GM18907 (cell line): Measurements from ENCODE around the gene CNNM2.
"Not testable (repeated sequence)": the region's sequence is repeated elsewhere in the genome, so short reads cannot be mapped to it uniquely, and the experiment has no call there.

Source experiments
- ATAC-seq: cut with Tn5 transposase; IDR thresholded peaks from one replicate; pipeline ENCODE4 v1.9.1; 2021; ENCODE audit warnings: mild to moderate bottlenecking, moderate library complexity; ENCODE audit not compliant: unreplicated experiment

The CNNM2 gene

DNA sequence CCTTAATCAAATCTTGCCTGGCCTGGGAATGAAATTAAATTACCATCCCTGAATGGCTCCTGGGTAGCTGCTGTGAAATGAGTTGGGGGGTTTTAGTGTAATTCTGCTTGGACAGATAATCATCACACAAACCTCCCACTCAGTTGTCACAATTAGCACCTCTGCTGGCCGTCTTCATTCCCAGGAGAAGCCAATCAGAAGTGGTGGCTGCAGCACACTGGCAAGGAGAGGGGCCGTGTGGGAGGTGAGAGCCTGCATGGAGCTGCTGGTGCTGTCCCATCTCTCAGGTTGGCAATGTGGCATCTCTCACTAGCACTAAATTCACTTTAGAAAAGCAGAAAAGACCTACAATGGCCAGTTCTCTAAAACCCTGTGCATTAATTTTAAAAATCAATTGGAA is 182.5 kb downstream of the CNNM2 start:
- no peak for ATAC-seq

DNA sequence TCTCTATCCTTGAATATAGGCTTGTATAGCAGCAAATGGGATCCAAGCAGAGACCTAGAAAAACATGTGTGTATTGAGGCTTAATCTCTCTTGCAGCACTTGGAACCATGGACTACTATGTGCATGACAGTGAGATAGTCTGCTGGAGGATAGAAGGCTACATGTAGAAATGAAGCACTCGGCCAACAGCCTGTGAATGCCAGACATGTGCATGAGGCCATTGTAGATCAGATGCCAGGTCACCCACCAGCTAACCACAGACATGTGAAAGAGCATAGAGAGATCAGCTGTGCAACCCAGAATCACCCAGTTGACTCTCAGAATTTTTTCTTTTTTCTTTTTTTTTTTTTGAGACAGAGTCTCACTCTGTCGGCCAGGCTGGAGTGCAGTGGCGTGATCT is 184.1 kb downstream of the CNNM2 start:
- no peak for ATAC-seq

DNA sequence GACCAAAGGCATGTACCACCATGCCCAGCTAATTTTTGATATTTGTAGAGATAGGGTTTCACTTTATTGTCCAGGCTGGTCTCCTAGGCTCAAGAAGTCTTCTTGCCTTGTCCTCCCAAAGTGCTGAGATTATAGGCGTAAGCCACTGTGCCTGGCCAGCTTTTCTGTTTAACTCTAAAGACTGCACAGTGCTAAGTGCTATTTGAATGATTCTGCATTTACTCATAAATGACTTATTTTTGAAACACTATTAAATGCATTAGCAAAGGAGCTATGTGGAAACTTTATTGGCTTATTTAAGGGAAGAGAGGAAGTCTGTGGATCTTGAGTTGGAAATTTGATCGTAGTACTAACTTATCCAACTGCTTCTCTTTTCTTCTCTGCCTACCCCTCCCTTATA is 185.9 kb downstream of the CNNM2 start:
- no peak for ATAC-seq

DNA sequence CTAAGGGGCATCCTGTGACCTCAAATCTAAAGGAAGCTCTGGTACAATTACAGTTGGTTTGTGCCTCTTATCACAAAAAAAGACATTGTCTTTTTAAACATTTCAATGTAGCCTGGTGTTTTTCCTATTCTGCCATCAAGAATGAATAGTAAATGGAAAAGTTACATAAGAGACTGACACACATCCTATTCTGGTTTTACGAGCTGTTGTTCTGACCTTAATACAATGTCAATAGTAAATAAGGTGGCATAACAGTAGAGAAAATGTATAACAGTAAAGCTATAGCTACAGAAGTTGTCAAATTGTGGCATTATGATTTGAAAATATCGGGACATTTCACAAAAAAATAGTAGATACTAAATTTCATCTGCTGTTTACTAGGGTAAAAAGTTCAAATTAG is 186.6 kb downstream of the CNNM2 start:
- ATAC-seq, result no peak

DNA sequence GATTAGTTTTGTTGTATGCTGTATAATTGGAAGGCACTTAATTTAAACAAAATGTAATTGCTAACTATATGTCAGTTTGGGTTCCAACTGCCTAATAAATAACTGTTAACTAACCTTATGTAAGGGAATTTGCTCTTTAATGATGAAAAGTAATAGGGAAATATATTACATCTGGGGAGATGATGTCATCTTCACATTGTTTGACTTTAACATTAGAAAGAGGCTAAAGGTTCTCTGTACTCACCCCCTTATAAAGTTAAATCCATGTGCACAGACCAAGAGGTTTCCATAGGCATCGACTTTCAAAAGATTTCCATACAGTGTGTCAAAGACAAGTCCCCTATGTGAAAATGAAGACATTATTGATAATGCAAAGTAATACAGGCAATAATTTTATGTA is 187.4 kb downstream of the CNNM2 start:
- ATAC-seq, result no peak

DNA sequence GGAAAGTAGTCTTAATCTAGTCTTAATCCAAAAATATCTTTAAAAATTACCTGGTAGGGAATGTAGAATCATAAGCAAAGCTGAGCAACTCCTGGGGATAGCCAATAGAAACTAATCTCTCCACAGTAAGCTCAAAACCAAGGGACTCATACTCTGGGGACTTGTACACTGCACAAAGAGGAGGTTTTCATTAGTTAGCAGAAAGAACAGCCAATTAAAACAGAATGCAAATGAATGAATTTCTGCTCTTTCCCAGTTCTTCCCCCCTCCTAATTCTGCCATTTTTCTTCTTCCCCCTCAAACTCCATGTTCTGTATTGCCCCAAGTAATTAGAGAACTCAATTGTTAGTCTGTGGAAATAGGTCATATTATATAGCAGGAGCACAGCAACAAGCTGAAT is 188.4 kb downstream of the CNNM2 start:
- ATAC-seq, result no peak

DNA sequence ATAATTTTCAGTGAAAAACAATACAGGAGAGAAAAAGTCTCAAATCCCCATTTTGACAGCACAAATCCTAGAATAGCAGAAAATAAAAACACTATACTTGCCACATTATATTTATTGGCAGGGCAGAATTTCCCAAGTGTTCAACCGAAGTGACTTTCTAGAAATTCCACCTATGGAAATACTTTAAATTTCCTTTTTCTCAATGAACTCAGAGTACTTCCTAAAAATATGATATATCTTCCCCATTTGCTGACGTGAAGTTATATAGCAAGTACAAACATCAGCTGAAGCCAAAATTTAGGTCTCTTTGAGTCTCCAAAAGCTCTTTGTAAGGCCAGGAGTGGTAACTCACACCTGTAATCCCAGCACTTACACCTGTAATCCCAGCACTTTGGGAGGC is 191.7 kb downstream of the CNNM2 start:
- ATAC-seq, result no peak

DNA sequence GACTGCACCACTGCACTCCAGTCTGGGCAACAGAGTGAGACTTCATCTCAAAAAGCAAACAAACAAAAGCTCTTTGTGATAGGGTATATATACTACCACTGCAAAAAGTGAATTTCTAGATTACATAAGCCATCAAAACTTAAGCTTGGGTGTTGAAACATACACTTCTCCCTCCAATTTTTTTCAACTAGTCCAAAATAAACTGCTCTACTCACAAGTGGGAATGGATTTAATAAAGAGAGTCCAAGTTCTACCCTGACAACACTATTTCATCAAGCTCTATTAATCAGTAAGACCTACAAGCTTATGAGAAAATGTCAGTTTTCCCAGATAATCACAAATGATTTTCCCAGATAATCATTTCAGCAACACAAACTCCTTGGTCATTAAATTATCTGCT is 192.3 kb downstream of the CNNM2 start:
- no peak for ATAC-seq

DNA sequence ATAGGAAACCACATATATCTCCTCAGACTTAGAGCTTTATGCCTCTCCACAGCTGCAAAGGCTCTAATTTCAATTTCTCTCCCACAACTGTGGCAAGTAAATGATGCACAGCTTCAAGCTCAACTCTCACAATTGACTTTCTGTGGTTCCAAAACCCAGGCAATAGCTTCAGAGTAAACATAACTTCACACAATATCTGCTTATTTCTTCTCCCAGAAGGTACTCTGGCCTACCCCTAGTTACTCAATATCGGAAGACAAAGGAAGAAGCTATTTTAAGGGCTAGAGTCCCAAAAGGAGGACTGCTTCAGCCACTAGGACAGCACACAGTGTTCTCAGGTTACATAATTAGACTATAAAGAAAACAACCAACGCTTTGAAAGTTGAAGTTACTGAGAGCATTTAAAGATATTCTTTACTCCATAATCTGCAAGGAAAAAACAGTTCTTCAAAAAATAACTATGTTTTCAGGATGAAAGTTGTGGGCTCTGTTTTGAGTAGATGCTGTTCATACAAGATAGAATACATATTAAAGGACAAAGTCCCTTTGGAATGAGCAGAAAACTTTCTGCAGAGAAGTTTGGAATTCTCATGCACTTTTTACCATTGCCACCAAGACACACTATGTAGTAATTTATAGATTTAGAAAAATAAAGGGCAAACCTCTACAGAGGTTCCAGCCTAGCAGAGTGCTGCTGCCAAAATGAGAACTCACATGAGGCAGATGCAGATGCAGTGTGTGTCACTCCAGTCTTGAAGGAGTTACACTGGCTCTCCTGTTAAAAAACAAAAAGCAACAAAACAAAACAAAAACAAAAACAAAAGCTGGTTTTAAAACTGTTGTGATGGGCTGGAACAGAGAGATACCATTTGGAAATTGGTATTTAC is 193.2 kb downstream of the CNNM2 start:
- peak; percentile 72 for ATAC-seq

DNA sequence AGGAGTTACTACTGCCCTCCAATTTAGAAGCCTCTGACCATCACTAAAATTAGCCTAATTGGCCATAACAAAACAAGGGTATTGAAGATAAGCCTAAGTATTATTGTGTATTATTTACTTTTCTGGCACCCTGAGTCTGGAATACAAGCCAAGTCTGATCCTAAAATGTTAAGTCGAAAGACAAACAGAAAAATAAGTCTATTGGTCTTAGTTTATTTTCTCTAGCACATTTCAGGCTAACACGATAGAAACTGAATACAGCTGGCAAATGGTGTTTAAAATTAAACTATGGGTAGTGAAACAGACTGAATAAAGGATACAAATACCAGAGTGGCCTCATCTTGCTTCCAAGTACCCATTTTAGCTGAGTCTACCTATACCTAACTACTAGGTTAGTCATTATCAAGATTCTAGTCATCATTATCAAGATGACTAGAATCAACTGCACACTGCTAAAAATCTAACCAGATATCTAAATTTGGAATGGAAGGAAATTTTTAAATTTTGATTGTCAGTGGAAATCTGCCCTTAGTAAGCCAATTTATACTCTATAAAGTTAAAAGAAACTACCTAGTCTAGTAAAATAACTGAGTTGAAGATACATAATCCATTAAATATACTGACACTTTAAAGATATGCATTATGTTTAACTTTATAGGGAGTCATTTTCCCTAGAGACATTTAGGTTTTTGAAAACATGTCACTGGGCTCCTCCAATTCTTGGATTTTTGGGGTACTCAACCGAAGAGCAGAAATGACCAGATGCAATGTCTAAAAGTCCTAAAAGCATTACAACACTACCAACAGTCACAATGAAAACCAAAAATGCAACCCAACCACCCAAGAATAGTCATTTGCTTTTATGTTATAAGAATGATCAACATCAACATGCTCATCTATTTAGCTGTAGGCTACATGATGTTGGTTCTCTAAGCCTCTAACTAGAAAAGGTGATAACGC is 194.1 kb downstream of the CNNM2 start:
- peak; percentile 66 for ATAC-seq

DNA sequence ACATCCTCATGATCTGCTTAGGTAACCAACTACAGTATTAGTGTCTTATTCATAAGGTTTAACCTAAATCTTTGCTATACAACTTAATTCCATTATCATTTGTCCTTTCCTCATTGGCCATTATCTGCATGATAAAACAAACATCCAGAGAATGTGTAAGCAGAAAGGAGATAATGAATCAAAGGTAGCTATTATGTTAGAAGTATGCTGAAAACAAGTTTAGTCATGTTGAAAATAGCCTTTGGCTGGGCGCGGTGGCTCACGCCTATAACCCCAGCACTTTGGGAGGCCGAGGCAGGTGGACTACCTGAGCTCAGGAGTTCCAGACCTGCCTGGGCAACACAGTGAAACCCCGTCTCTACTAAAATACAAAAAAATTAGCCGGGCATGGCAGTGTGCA is 196.8 kb downstream of the CNNM2 start:
- no peak for ATAC-seq

DNA sequence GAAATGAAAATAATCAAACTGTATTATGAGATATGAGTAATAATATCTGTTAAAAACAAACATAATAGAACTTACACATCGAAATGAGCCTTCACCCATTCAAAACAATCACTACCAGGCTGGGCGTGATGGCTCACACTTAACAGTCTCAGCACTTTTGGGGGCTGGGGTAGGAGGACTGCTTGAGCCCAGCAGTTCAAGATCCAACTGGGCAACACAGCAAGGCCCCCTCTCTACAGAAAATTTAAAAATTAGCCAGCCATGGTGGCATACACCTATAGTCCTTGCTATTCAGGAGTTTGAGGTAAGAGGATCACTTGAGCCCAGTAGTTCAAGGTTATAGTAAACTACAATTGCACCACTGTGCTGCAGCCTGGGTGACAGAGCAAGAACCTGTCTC is 199.2 kb downstream of the CNNM2 start:
- no peak for ATAC-seq

DNA sequence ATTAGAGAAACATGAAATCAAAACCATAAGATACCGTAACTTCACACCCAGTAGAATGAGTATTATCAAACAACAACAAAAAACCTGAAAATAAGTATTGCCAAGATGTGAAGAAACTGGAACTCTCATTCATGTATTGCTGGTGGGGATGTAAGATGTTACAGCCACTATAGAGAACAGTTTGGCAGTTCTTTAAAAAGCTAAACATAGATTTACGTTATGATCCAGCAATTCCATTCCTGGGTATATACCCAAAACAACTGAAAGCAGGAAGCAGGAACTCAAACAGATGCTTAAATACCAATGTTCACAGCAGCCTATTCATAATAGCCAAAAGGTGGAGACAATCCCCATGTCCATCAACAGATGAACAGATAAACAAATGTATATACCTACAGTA is 202.5 kb downstream of the CNNM2 start:
- ATAC-seq, result no peak

DNA sequence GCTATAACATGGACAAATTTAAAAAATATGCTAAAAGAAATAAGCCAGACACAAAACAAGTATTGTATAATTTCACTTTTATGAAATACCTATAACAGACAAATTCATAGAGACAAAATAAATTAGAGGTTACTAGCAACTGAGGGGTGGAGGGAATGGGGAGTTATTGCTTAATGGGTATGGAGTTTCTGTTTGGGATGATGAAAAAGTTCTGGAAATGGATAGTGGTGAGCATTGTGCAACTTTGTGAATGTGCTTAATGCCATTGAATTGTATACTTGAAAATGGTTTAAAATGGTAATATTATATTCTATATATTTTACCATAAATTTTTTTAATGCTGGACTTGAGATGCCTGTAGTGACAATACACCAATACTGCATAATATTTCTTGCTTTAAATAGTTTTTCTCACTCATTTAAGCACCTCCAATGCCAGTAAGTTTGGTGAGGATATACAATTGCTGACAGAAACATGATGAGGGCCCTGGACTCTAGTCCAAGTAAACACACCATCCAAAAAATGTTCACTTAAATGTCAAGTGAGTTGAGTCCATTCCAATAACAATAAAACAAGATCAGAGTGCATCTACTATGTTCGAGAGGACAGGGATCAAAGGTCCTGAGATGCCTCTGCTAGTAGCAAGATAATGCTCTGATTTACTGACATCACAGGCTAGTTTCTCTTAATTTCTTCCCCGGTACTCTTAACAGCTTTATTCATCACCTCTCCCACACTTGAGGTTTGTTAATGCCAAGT is 203.1 kb downstream of the CNNM2 start:
- ATAC-seq, result no peak

DNA sequence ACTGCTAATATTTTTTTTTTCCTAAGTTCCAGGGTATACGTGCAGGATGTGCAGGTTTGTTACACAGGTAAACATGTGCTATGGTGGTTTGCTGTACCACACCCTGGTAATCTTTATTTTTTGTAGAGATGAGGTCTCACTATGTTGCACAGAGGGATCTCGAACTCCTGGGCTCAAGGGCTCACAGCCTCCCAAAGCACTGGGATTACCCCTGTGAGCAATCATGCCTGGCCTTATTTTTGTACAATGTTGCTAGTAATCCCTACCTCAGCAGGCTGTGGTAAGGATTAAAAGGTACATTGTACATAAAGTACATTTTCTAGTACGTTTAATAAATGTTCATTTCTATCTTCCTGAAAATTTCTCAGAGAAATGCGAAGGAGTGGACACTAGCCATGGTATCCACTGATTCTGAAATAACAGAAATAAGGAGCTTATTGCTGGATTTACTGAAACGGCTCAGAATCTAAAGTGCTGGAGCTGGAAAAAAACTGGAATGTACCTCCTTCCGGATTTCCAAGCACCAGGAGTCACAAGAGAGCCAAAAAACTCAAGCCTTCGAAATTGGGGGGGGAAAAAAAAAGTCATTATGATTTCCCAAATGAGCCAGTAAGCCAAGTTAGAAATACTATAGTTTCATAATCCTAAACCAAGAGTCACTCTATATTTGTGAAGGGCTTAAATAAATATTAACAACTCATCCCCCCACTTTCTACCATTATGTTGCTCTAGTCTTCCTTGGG is 205.4 kb downstream of the CNNM2 start:
- no peak for ATAC-seq

DNA sequence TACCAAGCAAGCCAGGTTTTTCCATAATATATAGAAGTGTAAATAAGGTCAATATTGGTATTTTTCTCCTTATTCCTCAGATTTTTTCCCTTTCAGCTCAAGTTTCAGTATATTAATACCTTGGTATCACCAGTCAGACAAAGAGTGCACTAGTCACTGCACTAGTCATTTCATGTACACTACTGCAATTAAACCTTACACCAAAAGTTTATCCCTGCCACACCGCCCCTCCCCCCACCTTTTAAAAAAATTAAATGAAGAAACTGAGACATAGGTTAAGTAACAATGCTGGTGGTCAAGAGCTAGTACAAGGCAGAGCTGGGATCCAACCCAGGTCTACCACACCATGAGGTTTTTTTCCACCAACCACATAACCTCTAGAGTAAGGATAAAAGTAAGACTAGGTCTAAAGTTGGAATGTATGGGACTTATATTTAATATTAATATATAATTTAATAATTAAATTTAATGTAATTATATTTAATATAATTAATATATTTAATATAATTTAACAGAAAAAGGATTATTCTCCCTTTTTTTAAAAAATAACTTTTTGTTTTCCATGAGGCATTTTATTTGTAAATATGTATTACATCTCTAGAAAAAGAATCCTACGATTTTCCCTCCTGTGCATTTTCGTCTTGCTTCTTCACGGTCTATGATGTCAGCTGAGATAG is 206.5 kb downstream of the CNNM2 start:
- ATAC-seq, result no peak

DNA sequence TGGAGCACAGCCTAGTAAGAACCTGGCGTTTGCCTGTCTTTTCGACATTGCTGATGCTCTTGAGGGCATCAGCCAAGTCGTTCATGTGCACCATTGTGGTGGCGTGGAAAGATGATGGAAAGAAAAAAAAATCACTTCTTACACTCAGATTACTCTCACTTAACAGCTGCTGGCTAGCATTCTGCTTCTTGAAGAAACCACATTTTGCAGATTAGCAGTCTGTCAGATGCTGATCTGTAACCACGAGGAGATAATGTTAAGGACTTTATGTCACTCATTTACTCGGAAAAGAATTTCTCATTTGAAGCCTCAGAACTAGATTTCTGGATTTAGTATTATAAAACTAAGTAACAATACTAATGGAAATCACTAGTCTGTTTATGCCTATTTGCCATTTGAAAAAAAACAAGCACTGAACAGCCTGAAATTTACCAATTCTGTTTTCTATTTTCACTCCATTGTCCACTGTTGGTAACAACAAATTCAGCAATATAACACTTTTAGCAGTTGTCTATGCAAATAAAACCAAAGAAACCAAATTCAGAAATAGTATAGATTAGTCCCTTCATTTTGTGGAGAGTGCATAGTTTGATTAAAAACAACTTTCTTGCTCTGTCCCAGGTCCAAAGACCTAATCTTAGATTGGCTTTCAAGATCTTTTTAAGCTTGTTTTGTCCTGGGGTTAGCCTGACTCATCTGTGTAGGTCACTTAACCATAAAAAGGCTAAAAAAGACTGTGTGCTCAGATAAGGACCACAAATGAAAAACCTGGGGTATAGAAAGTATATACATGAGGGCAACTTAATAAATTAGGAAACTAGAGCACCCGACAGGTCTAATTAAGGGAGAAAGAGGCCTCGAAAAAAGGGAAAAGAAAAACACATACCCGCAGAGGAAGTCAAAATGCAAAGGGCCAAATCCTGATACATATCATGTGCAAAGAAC is 207.5 kb downstream of the CNNM2 start:
- ATAC-seq, result peak; percentile 89

DNA sequence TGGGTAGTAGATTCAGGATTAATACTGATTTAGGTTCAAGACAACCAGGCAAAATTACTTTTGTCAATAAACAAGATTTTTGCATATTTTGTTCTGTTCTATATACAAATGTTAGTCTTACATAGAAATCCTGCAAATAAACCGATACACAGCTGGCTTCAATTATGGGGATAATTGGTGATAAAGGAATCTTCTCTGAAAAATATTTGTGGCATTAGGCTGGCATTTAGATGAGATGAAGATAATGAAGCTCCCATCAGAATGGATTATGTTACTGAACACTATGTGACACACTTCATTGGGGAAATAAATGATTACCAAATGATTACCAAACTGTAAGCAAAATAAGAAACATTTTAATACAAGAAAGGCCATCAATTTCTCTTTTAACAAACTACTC is 209.1 kb downstream of the CNNM2 start:
- ATAC-seq, result no peak

DNA sequence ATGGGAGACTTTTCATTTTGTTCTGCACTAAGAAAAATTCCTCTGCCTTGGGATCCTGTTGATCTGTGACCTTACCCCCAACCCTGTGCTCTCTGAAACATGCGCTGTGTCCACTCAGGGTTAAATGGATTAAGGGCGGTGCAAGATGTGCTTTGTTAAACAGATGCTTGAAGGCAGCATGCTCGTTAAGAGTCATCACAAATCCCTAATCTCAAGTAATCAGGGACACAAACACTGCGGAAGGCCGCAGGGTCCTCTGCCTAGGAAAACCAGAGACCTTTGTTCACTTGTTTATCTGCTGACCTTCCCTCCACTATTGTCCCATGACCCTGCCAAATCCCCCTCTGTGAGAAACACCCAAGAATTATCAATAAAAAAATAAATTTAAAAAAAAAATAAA is 212.1 kb downstream of the CNNM2 start:
- ATAC-seq, result not testable (repeated sequence)
